Transverse colon (tissue), 3 donors: ENCODE data around the gene CCL23.

Experiments used
- CTCF ChIP-seq, 5 experiments: fragments of 200-600 bp in 3 of 5; fragments of 450-650 bp in 2 of 5; sonication (generic) in 3 of 5; IDR thresholded peaks; 1 replicate in 2 of 5; 2 replicates in 3 of 5; pipeline ENCODE4 v1.5.1; 2016 to 2017; ENCODE audit warnings: antibody characterized with exemption in 5 of 5, inconsistent platforms in 3 of 5, mild to moderate bottlenecking in 2 of 5, moderate library complexity in 1 of 5
- POLR2A ChIP-seq: fragments of 450-650 bp; IDR thresholded peaks from one replicate; pipeline ENCODE4 v1.6.1; 2016; ENCODE audit warnings: antibody characterized with exemption, mild to moderate bottlenecking, moderate library complexity

GRCh38 chr17:36001110-36001771 lies 16.5 kb downstream of the CCL23 start, which contains the start of gene CCL15:
- TF ChIP-seq CTCF (IDR thresholded peaks at IDR 0.05) (peak in 1 of 5 experiments; percentile 40), POLR2A (peak; percentile 89)
